MM.1S (cell line): ENCODE data around the gene ALOX15.
"Not testable (repeated sequence)": the region's sequence is repeated elsewhere in the genome, so short reads cannot be mapped to it uniquely, and the experiment has no call there.

Experiments
- DNase-seq: peaks from one replicate; pipeline ENCODE4 v3.0.0-alpha.2; 2015
- H2AFZ ChIP-seq: fragments of 300-600 bp; sonication (generic); 2 replicates; pipeline ENCODE4 v1.6.0; 2016; ENCODE audit warnings: antibody characterized with exemption, low read length
- H3F3A ChIP-seq: fragments of 300-600 bp; sonication (generic); 2 replicates; pipeline ENCODE4 v1.6.1; 2016; ENCODE audit warnings: mild to moderate bottlenecking, antibody characterized with exemption, low read length, moderate library complexity, mixed read lengths; ENCODE audit not compliant: insufficient read depth
- H3K27ac ChIP-seq: fragments of 300-600 bp; sonication (generic); 2 replicates; pipeline ENCODE4 v1.5.1; 2016; ENCODE audit warnings: mild to moderate bottlenecking, low read length
- H3K27me3 ChIP-seq: fragments of 300-600 bp; sonication (generic); replicated peaks from 2 replicates; pipeline ENCODE4 v1.6.0; 2016; ENCODE audit warnings: low read length; ENCODE audit not compliant: insufficient read depth
- H3K36me3 ChIP-seq: fragments of 300-600 bp; sonication (generic); replicated peaks from 2 replicates; pipeline ENCODE4 v1.6.1; 2016; ENCODE audit warnings: mild to moderate bottlenecking, low read length, mixed read lengths; ENCODE audit not compliant: insufficient read depth
- H3K4me1 ChIP-seq: fragments of 300-600 bp; sonication (generic); 2 replicates; pipeline ENCODE4 v1.6.1; 2016; ENCODE audit warnings: low read length, mixed read lengths
- H3K4me2 ChIP-seq: fragments of 300-600 bp; sonication (generic); 2 replicates; pipeline ENCODE4 v1.6.0; 2016; ENCODE audit warnings: low read depth, low read length
- H3K4me3 ChIP-seq: fragments of 300-600 bp; sonication (generic); 2 replicates; pipeline ENCODE4 v1.5.1; 2016; ENCODE audit warnings: low read length, mixed read lengths
- H3K79me2 ChIP-seq: fragments of 300-600 bp; sonication (generic); 2 replicates; pipeline ENCODE4 v1.6.1; 2016; ENCODE audit warnings: mixed run types, low read length, mixed read lengths
- H3K9ac ChIP-seq: fragments of 300-600 bp; sonication (generic); 2 replicates; pipeline ENCODE4 v1.6.1; 2016; ENCODE audit warnings: low read length, mixed read lengths
- H3K9me2 ChIP-seq: fragments of 300-600 bp; sonication (generic); replicated peaks from 2 replicates; pipeline ENCODE4 v1.6.1; 2016; ENCODE audit warnings: mild to moderate bottlenecking, low read length, mixed read lengths; ENCODE audit not compliant: insufficient read depth
- H3K9me3 ChIP-seq: fragments of 300-600 bp; sonication (generic); replicated peaks from 2 replicates; pipeline ENCODE4 v1.6.1; 2016; ENCODE audit warnings: mild to moderate bottlenecking, low read length, mixed read lengths; ENCODE audit not compliant: insufficient read depth
- H4K20me1 ChIP-seq: fragments of 300-600 bp; sonication (generic); 2 replicates; pipeline ENCODE4 v1.6.1; 2016; ENCODE audit warnings: mild to moderate bottlenecking, low read length, moderate library complexity, mixed read lengths; ENCODE audit not compliant: insufficient read depth
- EZH2 ChIP-seq: fragments of 300-600 bp; sonication (generic); optimal IDR thresholded peaks from 2 replicates; pipeline ENCODE3; 2017; ENCODE audit warnings: low read depth, mild to moderate bottlenecking, antibody characterized with exemption, low read length, mixed read lengths
- EZH2phosphoT487 ChIP-seq: fragments of 300-600 bp; sonication (generic); IDR thresholded peaks from 2 replicates; pipeline ENCODE4 v1.6.1; 2018; ENCODE audit warnings: antibody characterized with exemption, low read length
- TF ChIP-seq, protein P1 (sequence below): fragments of 300-600 bp; sonication (generic); IDR thresholded peaks from 2 replicates; pipeline ENCODE4 v1.5.1; 2016; ENCODE audit warnings: antibody characterized with exemption, low read length, mixed read lengths

ALOX15 gene

GRCh38 chr17:4663711-4664110 lies 22.2 kb upstream of the ALOX15 start:
- no peak overlapping the region for H2AFZ ChIP-seq
- no peak overlapping the region for H3K9ac ChIP-seq
- H3K79me2 ChIP-seq: no peaks in the 10 kb centered on the region
- no peaks in the 10 kb centered on the region for H3K36me3 ChIP-seq
- H3K27ac ChIP-seq: no peak overlapping the region
- H3F3A ChIP-seq: no peaks in the 10 kb centered on the region
- no peak for TF ChIP-seq EZH2
- TF ChIP-seq, protein P1, sequence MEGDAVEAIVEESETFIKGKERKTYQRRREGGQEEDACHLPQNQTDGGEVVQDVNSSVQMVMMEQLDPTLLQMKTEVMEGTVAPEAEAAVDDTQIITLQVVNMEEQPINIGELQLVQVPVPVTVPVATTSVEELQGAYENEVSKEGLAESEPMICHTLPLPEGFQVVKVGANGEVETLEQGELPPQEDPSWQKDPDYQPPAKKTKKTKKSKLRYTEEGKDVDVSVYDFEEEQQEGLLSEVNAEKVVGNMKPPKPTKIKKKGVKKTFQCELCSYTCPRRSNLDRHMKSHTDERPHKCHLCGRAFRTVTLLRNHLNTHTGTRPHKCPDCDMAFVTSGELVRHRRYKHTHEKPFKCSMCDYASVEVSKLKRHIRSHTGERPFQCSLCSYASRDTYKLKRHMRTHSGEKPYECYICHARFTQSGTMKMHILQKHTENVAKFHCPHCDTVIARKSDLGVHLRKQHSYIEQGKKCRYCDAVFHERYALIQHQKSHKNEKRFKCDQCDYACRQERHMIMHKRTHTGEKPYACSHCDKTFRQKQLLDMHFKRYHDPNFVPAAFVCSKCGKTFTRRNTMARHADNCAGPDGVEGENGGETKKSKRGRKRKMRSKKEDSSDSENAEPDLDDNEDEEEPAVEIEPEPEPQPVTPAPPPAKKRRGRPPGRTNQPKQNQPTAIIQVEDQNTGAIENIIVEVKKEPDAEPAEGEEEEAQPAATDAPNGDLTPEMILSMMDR: no peak
- no peak for TF ChIP-seq EZH2phosphoT487
- DNase-seq: no peak
- H3K9me2 ChIP-seq: no peaks in the 10 kb centered on the region
- H3K4me1 ChIP-seq: no peaks in the 10 kb centered on the region
- no peak overlapping the region for H3K4me3 ChIP-seq
- H3K27me3 ChIP-seq: no peaks in the 10 kb centered on the region; the same call in 1 of the 2 replicates
- H4K20me1 ChIP-seq: no peaks in the 10 kb centered on the region
- no peaks in the 10 kb centered on the region for H3K9me3 ChIP-seq
- H3K4me2 ChIP-seq: no peak overlapping the region

GRCh38 chr17:4658478-4659305 lies 17.2 kb upstream of the ALOX15 start:
- TF ChIP-seq, protein P1: no peak
- TF ChIP-seq EZH2phosphoT487 (no peak), EZH2 (no peak)
- H3K27me3 ChIP-seq: no peaks in the 10 kb centered on the region
- no peaks in the 10 kb centered on the region for H4K20me1 ChIP-seq
- H3K4me1 ChIP-seq: no peaks in the 10 kb centered on the region
- no peak overlapping the region for H3K4me2 ChIP-seq
- no peak overlapping the region for H2AFZ ChIP-seq
- no peak overlapping the region for H3K4me3 ChIP-seq
- H3K79me2 ChIP-seq: no peaks in the 10 kb centered on the region
- no peaks in the 10 kb centered on the region for H3K9me2 ChIP-seq
- no peak overlapping the region for H3K27ac ChIP-seq
- no peak for DNase-seq
- no peak overlapping the region for H3K9ac ChIP-seq
- H3F3A ChIP-seq: no peaks in the 10 kb centered on the region
- H3K36me3 ChIP-seq: no peaks in the 10 kb centered on the region
- no peaks in the 10 kb centered on the region for H3K9me3 ChIP-seq

GRCh38 chr17:4657678-4658077 lies 16.2 kb upstream of the ALOX15 start:
- no peak overlapping the region for H3K4me2 ChIP-seq
- H3K27me3 ChIP-seq: 0 out of 2 replicates have a peak, but pooled peaks cover 3% of the 10 kb centered on the region
- TF ChIP-seq EZH2phosphoT487: no peak
- TF ChIP-seq, protein P1: no peak
- no peak for TF ChIP-seq EZH2
- no peaks in the 10 kb centered on the region for H3K9me3 ChIP-seq
- H3F3A ChIP-seq: no peaks in the 10 kb centered on the region
- H3K9ac ChIP-seq: no peak overlapping the region
- H4K20me1 ChIP-seq: no peaks in the 10 kb centered on the region
- H3K27ac ChIP-seq: no peak overlapping the region
- no peaks in the 10 kb centered on the region for H3K4me1 ChIP-seq
- H3K79me2 ChIP-seq: no peaks in the 10 kb centered on the region
- H2AFZ ChIP-seq: no peak overlapping the region
- H3K36me3 ChIP-seq: no peaks in the 10 kb centered on the region
- no peak for DNase-seq
- H3K9me2 ChIP-seq: no peaks in the 10 kb centered on the region
- H3K4me3 ChIP-seq: no peak overlapping the region

- H3K4me2 ChIP-seq, H3K9me2 ChIP-seq, H3K79me2 ChIP-seq, H2AFZ ChIP-seq, H3K9me3 ChIP-seq, H3K27me3 ChIP-seq, DNase-seq, H3K4me1 ChIP-seq, H3F3A ChIP-seq, H3K4me3 ChIP-seq, H3K27ac ChIP-seq, H3K36me3 ChIP-seq, H4K20me1 ChIP-seq, H3K9ac ChIP-seq: not testable (repeated sequence)
Measured at GRCh38 chr17:4655933-4656332, 14.5 kb upstream of the ALOX15 start.
